ENCODE results near the gene ASH1L.

DNA sequence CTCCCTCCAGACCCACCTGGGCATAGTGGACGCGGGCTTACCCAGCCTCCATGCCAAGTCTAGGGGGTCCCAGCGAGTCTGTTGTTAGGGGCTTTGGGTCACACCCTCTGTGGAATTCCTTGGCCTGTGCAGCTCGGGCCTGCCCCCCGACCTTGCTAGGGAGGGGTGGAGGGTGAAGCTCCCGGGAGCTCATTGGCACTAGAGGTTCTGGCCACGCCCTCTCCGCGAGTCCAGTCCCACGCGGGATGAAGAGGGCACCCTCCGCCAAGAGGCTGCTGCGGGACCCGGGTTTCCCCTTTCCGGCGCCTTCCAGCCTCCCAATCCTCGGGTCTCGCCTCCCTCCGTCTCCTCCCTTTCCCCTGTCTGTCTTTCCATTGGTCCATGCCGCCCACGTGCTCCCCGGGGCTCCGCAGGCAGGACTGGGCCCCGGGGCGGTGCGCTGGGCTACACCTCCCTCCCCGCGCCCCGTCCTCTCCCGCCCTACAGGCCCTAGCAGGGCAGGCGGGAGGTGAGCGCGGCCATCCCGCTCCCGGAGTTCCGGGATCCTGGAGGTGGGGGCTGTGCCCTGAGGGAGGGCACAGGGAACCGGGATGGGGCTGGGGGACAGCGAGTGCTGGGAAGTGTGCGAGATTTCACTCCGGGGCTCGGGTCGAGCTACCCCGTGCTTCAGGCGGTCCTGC is 238.4 kb downstream of the ASH1L start:
- TF ChIP-seq CTCF (IDR thresholded peaks at IDR 0.05) (peak in 2 of 7 experiments; percentile 10 to 19), POLR2A (IDR thresholded peaks at IDR 0.05) (peak; percentile 68 to 88 (median 88))

Data from body of pancreas (tissue), 4 donors.